Amniotic stem cell (primary cell): ENCODE measurements around the gene FAM118A.
"Not testable (repeated sequence)": the region's sequence is repeated elsewhere in the genome, so short reads cannot be mapped to it uniquely, and the experiment has no call there.

Experiments
- DNase-seq: peaks from one replicate; lab custom pipeline; 2025; lab: John Stamatoyannopoulos, UW

The FAM118A gene

GRCh38 chr22:45309422-45310227 lies at the start of gene FAM118A:
Gene FAM118A, plus strand, starts transcription at chr22:45309934. Its CDS starts 12,446 bp downstream, at chr22:45322380.
- DNase-seq = peak; percentile 84

GRCh38 chr22:45260395-45260759 lies 49.4 kb upstream of the FAM118A start:
- not testable (repeated sequence) for DNase-seq

DNA sequence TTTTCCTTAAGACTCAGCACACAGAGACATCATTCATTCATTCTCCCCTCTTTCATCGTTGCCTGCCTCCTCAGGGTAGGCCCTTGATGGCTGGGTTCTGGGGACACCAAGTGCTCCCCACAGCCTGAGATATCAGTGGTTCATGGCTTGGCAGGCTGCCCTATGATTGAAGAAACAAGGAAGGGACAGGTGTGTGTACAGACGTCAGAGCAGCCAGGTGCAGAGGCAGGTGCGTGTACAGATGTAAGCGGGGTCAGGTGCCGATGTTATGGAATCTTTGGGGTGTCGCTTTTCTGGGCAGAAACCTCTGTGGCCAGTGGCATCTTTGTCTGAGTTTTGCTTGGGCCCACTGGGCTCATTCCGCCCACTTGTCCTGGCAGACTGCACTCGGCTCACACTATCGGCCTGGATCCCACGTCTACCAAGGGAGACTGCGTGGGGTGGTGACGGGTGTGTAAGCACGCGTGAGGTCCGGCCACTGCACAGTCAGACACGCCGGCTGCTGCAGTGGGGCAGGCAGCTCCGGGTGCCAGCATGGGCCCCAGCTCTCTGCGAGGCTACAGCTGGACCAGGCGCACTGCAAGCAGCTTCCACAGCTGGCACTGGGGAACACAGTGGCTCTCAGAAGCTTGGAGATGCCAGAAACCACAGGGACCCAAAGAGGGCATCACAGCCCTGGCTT lies 48.2 kb upstream of the FAM118A start:
- DNase-seq = no peak

GRCh38 chr22:45262195-45262930 lies 47.4 kb upstream of the FAM118A start:
- DNase-seq = no peak

DNA sequence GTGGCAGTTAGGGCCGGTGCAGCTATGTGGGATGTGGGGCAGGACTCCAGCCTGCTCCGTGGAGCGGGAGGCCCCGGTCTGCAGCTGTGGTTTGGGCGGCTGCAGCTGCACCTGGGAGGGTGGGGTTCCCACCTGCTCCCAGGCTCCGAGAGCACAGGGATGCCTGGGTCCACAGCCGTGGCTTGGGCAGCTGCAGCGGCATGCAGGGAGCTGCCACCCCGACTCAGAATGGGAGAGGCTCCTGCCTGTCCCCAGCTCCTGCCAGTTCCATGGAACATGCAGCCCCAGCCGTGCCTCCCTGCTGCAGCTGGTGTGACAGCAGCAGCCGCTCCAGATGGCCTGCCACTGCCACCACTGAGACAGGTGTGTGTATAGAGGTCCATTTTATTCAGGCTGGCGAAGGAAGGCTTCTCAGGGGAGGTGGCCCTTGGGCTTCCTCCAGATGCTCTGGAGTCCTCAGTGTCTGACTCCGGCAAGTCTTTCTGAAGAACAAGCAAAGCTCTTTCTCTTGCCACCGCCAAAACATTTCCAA lies 46.7 kb upstream of the FAM118A start:
- DNase-seq = no peak

DNA sequence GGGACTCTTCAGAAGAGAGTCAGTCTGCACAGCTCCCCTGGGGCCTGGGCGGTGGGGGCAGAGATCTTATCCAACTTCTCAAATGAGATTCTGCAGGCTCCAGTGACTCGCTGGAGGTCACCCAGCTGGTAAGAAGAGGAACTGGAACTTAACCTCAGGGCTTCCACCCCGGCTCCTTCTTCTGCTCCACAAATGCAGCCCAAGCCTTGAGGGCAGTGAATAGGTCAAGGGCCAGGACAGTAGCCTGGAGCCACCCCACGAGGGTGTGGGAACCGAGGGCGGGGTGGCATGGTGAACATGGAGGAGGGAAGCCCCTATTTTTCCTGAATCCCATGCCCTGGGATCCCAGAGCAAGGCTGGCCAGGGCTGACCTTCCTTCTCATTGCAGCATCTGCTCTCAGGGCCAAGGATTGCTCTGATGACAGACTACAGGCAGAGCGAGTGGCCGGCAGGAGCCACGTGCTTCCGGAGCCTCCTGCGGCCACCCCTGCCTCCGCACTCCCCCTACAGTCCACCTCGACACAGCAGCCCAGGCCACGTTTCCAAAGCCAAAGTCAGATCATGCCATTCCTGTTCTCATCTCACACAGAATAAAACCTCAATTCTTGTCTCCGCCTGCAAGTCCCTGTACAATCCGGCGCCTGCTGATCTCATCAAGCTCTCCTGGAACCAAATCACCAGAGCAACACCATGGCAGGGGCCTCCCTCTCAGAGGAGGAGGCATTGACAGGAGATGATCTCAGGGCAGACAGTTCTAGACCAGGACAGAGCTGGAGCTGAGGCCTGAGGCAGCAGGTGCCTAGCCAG lies 46.1 kb upstream of the FAM118A start:
- peak; percentile 59 for DNase-seq

DNA sequence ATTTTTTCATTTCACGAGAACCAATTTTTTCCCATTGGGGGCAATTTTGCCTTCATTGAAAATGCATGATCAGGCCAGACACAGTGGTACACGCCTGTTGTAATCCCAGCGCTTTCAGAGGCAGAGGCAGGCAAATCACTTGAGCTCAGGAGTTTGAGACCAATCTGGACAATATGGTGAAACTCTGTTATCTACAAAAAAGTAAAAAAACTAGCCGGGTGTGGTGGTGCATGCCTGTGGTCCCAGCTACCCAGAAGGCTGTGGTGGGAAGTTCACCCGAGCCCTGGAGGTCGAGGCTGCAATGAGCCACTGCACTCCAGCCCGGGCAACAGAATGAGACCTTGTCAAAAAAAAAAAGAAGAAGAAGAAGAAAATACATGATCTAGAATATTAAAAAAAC lies 44.2 kb upstream of the FAM118A start:
- no peak for DNase-seq

DNA sequence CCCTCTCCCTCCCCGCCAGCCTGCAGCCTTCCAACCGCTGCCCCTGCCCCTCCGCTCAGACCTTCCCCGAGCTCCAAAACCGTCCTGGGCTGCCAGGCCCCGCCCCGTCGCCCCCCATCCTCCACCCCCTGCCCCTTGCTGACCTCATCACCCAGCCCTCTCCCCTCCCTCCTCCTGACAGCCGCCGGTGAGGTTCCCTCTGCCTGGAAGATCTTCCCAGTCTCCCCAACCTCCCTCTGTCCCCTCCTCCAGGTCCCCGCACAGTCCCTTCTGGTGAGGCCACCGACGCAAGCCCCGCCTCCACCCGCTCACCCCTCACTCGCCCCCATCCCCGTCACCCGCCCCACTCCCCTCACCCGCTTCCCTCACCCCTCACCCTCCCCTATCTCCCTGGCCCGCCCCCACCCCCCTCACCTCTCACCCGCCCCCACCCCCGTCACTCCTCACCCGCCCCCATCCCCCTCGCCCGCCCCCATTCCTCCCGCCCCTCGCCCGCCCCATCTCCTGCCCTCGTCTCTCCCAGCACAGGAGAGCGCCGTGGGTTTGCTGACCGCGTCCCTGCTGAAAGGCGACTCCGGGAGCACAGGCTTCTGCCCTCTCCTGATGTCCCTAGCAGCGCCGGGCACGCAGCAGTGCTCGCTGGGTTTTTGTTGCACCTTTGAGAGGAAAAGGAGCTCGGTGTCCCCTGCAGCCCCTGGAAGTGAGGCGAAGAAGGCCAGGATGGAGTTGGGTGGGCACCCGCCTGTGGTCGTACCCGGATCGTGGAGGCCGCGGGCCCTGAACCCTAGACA lies 41.4 kb upstream of the FAM118A start:
- no peak for DNase-seq

GRCh38 chr22:45268958-45269844 lies 40.5 kb upstream of the FAM118A start:
- peak; percentile 45 for DNase-seq

DNA sequence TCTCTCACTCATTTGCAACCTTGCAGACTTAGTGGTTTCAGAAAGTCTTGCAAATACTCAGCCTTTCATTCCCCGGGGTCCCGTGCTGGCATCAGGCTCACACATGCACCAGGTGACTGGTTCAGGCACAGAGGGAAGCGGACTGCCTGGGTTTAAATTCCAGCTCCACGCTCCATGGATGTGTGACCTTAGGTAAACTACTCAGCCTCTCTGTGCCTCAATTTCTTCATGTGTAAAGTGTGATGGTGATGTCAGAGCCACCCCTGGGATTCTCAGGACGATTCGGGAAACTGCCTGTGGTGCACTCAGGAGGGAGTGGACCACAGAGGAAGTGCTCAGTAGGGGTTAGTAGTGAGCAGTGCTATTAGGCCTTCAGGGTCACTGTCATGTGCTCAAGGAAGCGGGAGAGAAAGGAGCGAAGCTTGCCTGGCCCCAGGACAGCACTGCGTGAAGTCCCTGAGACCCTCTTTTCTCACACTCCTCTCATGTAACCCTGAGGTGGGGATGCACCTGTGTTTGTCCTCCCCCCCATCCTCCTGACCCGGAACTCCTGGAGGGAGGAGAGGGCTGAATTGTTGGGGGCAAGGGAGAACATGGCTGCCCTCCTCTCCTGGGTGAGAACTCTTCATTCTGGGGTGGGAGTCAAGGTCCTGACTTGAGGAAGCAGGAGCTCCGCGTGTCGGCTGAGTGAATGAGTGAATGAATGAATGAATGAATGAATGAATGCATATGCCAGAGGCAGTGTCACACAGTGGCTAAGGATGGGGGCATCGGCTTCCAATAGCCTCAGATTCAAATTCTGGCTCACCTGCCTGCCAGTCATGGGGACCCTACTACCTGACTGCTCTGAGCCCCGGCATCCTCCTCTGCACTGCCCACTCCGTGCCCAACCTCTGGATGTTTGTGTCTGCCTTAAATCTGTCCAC lies 39.4 kb upstream of the FAM118A start:
- DNase-seq = no peak

- no peak for DNase-seq
Measured at GRCh38 chr22:45271667-45272201, 38.0 kb upstream of the FAM118A start.

DNA sequence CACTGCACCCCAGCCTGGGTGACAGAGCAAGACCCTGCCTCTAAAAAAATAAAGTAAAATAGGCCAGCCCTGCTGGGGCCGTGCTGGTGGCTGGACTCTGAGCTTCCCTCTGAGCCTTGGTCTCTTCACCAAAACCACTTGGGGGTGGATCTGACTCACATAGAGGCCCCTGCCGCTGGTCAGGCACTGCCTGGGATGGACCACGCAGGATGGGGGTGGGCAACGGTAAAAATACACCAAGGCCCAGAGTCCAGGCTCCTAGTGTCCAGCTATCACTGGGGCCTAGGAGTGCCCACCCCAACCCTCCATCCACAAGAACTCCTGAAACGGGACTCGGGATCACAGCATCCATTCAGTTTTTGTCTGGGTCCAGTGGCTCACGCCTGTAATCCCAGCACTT lies 37.2 kb upstream of the FAM118A start:
- DNase-seq = no peak

GRCh38 chr22:45273452-45274075 lies 36.2 kb upstream of the FAM118A start:
- DNase-seq = no peak

DNA sequence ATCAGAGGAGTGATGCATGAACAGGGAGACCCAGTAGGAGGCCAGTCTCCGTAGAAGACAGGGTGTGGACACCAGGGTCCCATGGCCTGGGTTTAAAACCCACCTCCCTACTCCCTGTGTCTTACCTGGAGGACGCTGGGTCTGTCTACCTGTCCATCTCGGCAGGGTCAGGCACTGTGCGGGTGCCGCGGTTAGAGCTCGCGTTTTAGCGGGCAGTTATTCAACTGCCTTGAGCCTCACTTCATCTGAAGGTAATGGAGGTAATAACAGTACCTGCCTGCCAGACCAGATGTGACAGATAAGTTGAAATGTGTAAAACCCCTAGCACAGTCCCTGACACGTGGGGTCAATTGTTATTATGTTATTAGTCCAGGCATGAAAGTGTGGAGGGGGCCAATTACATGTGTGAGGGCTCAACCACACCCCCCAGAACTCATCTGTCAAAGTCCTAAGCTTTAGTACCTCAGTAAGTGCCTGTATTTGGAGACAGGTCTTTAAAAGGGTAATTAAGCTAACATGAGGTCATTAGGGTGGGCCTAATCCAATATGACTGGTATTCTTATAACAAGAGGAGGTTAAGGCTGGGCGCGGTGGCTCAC lies 33.1 kb upstream of the FAM118A start:
- DNase-seq = no peak

GRCh38 chr22:45277720-45278119 lies 32.0 kb upstream of the FAM118A start:
- not testable (repeated sequence) for DNase-seq

- no peak for DNase-seq
Measured at GRCh38 chr22:45278125-45278524, 31.6 kb upstream of the FAM118A start.

DNA sequence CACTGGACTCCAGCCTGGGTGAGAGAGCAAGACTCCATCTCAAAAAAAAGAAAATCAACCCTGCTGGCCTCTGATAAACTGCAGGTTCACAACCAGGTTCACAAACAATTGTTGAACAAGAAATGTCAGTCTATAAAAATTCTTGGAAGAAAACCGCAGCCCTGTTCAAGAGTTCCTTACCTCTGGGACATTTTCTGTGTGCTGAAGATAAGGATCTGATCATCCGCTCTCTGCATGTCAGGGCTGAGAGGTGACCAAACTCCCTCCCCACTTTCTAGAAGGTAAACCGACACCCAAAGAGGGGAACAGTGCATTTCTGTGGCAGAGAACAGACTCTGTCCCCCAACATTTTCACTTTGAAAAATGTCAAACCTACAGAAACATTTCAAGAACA lies 29.1 kb upstream of the FAM118A start:
- DNase-seq = no peak

GRCh38 chr22:45281010-45281409 lies 28.7 kb upstream of the FAM118A start:
- no peak for DNase-seq
